ENCODE measurements around the gene CD7.

CD7 gene

GRCh38 chr17:82344175-82344907 lies 26.9 kb upstream of the CD7 start:
- FAIRE-seq (no peak), DNase-seq (ENCODE audit: insufficient read length) (no peak)
- TF ChIP-seq POLR2A (IDR thresholded peaks at IDR 0.05; ENCODE audit: low read depth, low read length), result no peak
- no peak for TF ChIP-seq TAF1 (IDR thresholded peaks at IDR 0.05; ENCODE audit: borderline replicate concordance, low read depth, low read length)
- no peak for TF ChIP-seq POLR2AphosphoS5 (IDR thresholded peaks at IDR 0.05; ENCODE audit: low read depth, low read length)

GRCh38 chr17:82343560-82343959 lies 26.2 kb upstream of the CD7 start:
- FAIRE-seq (no peak), DNase-seq (ENCODE audit: insufficient read length) (no peak)
- no peak for TF ChIP-seq POLR2AphosphoS5 (IDR thresholded peaks at IDR 0.05; ENCODE audit: low read depth, low read length)
- TF ChIP-seq TAF1 (IDR thresholded peaks at IDR 0.05; ENCODE audit: borderline replicate concordance, low read depth, low read length), result no peak
- no peak for TF ChIP-seq POLR2A (IDR thresholded peaks at IDR 0.05; ENCODE audit: low read depth, low read length)

- TF ChIP-seq POLR2A (IDR thresholded peaks at IDR 0.05; ENCODE audit: low read depth, low read length) (no peak), TAF1 (IDR thresholded peaks at IDR 0.05; ENCODE audit: borderline replicate concordance, low read depth, low read length) (no peak), POLR2AphosphoS5 (IDR thresholded peaks at IDR 0.05; ENCODE audit: low read depth, low read length) (no peak)
- FAIRE-seq, result no peak
- no peak for DNase-seq (ENCODE audit: insufficient read length)
Measured at GRCh38 chr17:82342361-82343079, 25.1 kb upstream of the CD7 start.

- FAIRE-seq (no peak), DNase-seq (ENCODE audit: insufficient read length) (no peak)
- TF ChIP-seq TAF1 (IDR thresholded peaks at IDR 0.05; ENCODE audit: borderline replicate concordance, low read depth, low read length) (no peak), POLR2A (IDR thresholded peaks at IDR 0.05; ENCODE audit: low read depth, low read length) (no peak), POLR2AphosphoS5 (IDR thresholded peaks at IDR 0.05; ENCODE audit: low read depth, low read length) (no peak)
Measured at GRCh38 chr17:82339634-82340580, 22.5 kb upstream of the CD7 start.

- DNase-seq (ENCODE audit: insufficient read length) (no peak), FAIRE-seq (no peak)
- no peak for TF ChIP-seq TAF1 (IDR thresholded peaks at IDR 0.05; ENCODE audit: borderline replicate concordance, low read depth, low read length)
- TF ChIP-seq POLR2AphosphoS5 (IDR thresholded peaks at IDR 0.05; ENCODE audit: low read depth, low read length), result no peak
- no peak for TF ChIP-seq POLR2A (IDR thresholded peaks at IDR 0.05; ENCODE audit: low read depth, low read length)
Measured at GRCh38 chr17:82338858-82339633, 21.6 kb upstream of the CD7 start.

- DNase-seq (ENCODE audit: insufficient read length), result no peak
- no peak for FAIRE-seq
- TF ChIP-seq POLR2A (IDR thresholded peaks at IDR 0.05; ENCODE audit: low read depth, low read length) (no peak), TAF1 (IDR thresholded peaks at IDR 0.05; ENCODE audit: borderline replicate concordance, low read depth, low read length) (no peak), POLR2AphosphoS5 (IDR thresholded peaks at IDR 0.05; ENCODE audit: low read depth, low read length) (no peak)
Measured at GRCh38 chr17:82334622-82335394, 17.4 kb upstream of the CD7 start.

- DNase-seq (ENCODE audit: insufficient read length) (no peak), FAIRE-seq (no peak)
- TF ChIP-seq TAF1 (IDR thresholded peaks at IDR 0.05; ENCODE audit: borderline replicate concordance, low read depth, low read length), result no peak
- no peak for TF ChIP-seq POLR2AphosphoS5 (IDR thresholded peaks at IDR 0.05; ENCODE audit: low read depth, low read length)
- no peak for TF ChIP-seq POLR2A (IDR thresholded peaks at IDR 0.05; ENCODE audit: low read depth, low read length)
Measured at GRCh38 chr17:82334204-82334621, 16.8 kb upstream of the CD7 start.

- TF ChIP-seq POLR2A (IDR thresholded peaks at IDR 0.05; ENCODE audit: low read depth, low read length) (no peak), TAF1 (IDR thresholded peaks at IDR 0.05; ENCODE audit: borderline replicate concordance, low read depth, low read length) (no peak), POLR2AphosphoS5 (IDR thresholded peaks at IDR 0.05; ENCODE audit: low read depth, low read length) (no peak)
- FAIRE-seq, result no peak
- DNase-seq (ENCODE audit: insufficient read length), result no peak
Measured at GRCh38 chr17:82333279-82334171, 16.1 kb upstream of the CD7 start, which contains the start of gene SECTM1. Gene SECTM1, minus strand, starts transcription at chr17:82333766. Its CDS starts 6,526 bp downstream, at chr17:82327240.

- FAIRE-seq (no peak), DNase-seq (ENCODE audit: insufficient read length) (no peak)
- TF ChIP-seq TAF1 (IDR thresholded peaks at IDR 0.05; ENCODE audit: borderline replicate concordance, low read depth, low read length), result no peak
- TF ChIP-seq POLR2A (IDR thresholded peaks at IDR 0.05; ENCODE audit: low read depth, low read length), result no peak
- no peak for TF ChIP-seq POLR2AphosphoS5 (IDR thresholded peaks at IDR 0.05; ENCODE audit: low read depth, low read length)
Measured at GRCh38 chr17:82332669-82333278, 15.4 kb upstream of the CD7 start.

Data from GM12892 (cell line).